Gastrocnemius medialis (tissue), 4 donors: Measurements from ENCODE around the gene SSBP4.

Experiments
- CTCF ChIP-seq, 5 experiments: fragments of 450-650 bp in 3 of 5; fragments of 200-600 bp in 2 of 5; sonication (generic) in 2 of 5; IDR thresholded peaks in 4 of 5; conservative IDR thresholded peaks in 1 of 5; 1 replicate in 4 of 5; 2 replicates in 1 of 5; pipeline ENCODE4 v1.5.1; 2016 to 2019; ENCODE audit warnings: antibody characterized with exemption in 5 of 5, mild to moderate bottlenecking in 3 of 5, moderate library complexity in 3 of 5
- POLR2A ChIP-seq, 2 donors: fragments of 450-650 bp; IDR thresholded peaks; one replicate each; pipeline ENCODE4 v1.6.1; 2017; ENCODE audit warnings: antibody characterized with exemption in 2 of 2, mild to moderate bottlenecking in 2 of 2, moderate library complexity in 2 of 2

- no peak for TF ChIP-seq CTCF (IDR thresholded peaks at IDR 0.05 in 4 of 5, conservative IDR thresholded peaks at IDR 0.05 in 1 of 5)
- TF ChIP-seq POLR2A (IDR thresholded peaks at IDR 0.05): no peak
Measured at GRCh38 chr19:18379803-18380747, 39.1 kb upstream of the SSBP4 start.
